Fibroblast of skin of left quadriceps (primary cell): ENCODE results near the gene CALML6.

Experiments
- DNase-seq, 2 experiments: peaks; one replicate each; pipeline ENCODE4 v3.0.0-alpha.2; 2013; ENCODE audit warnings: low read depth in 2 of 2

CALML6 gene

GRCh38 chr1:1965546-1965945 lies 50.5 kb downstream of the CALML6 start:
- DNase-seq = no peak

GRCh38 chr1:1966071-1966740 lies 51.1 kb downstream of the CALML6 start:
- DNase-seq = no peak
